ENCODE data around the gene BSDC1. TPM values are rescaled to one million over a fixed set of nuclear protein-coding genes. Genes with fewer than 3 reads are reported as not detected.

Gene BSDC1
- total and polyA plus RNA-seq, 10 of the 15 experiments (the other 5 are each of a cell fraction or from before 2014, with no cell fraction given), result 3.0 to 39.7 (median 22.8) TPM

DNA sequence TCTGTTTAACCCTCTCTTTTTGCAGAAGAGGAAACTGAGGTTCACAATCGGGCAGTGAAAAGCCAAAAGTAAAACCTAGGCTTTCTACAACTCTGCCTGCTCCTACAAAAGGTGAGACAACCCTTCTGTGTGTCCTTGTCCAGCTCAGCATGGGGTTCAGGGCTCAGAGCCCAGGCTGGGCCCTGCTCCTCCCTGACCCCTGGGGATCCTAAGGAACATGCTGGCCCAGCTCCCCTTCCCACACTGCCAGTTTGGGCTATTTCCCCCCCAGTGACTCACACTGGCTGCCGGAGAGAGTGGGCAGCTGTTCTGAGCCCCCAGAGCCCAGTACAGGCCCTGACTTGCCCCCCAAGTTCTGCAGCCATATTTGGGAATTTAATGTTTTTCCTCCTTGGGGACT, 40.8 kb downstream of the BSDC1 start:
- intact Hi-C loops (cut with micrococcal nuclease; ENCODE audit: unreplicated experiment) (no loop called here), in situ Hi-C loops (cut with MboI) (no loop called here)
- no peaks in the 10 kb centered on the region; the same call in 1 of the 2 replicates for H3K79me2 ChIP-seq (ENCODE audit: control insufficient read depth, insufficient read depth, low read length)
- no peak for ATAC-seq
- H3K27ac ChIP-seq (ENCODE audit: control insufficient read depth, insufficient read depth), result no peak overlapping the region
- H3K9ac ChIP-seq (ENCODE audit: control insufficient read depth, insufficient read depth, low read length), result no peak overlapping the region
- no TSS peak for BruUV-seq (replicated peaks)
- H3K4me3 ChIP-seq, result no peak overlapping the region
- SMC1A ChIA-PET (ENCODE audit: uncharacterized antibody, unreplicated experiment), result interaction anchor here (0.6 to 3.6 kb wide), 3 partner anchors 17 to 20 kb away, joined by 3 to 16 read pairs (median 3); partner anchors contain the start of gene MARCKSL1
- WGBS (ENCODE audit: insufficient coverage, insufficient replicate concordance, low lambda C conversion rate, missing lambda C conversion rate), result 65% methylated on average over 2 of the region's 2 CpGs
- H3K27me3 ChIP-seq (replicated peaks in 1 of 2; ENCODE audit: control insufficient read depth in 2 of 2, insufficient read depth in 2 of 2, low read length in 1 of 2), result no peaks in the 10 kb centered on the region
- H3K36me3 ChIP-seq (ENCODE audit: control insufficient read depth in 2 of 2, insufficient read depth in 2 of 2, low read length in 1 of 2), result no peaks in the 10 kb centered on the region
- RAD21 ChIA-PET (ENCODE audit: unreplicated experiment), result interaction anchor here (0.7 to 1.6 kb wide), 2 partner anchors 12 to 40 kb away, joined by 3 read pairs; partner anchors contain the start of gene BSDC1
- no peaks in the 10 kb centered on the region for H4K20me1 ChIP-seq (ENCODE audit: control insufficient read depth, insufficient read depth)
- H2AFZ ChIP-seq (ENCODE audit: control insufficient read depth, low read depth, low read length), result no peak overlapping the region
- FAIRE-seq, result no peak
- CTCF ChIA-PET, result interaction anchor here (1.2 to 3.0 kb wide), 5 partner anchors 12 to 133 kb away, joined by 3 to 8 read pairs (median 7); partner anchors contain the start of gene BSDC1
- POLR2A ChIA-PET, result interaction anchor here (1.1 to 5.1 kb wide), 2 partner anchors 16 to 33 kb away, joined by 3 to 46 read pairs; partner anchors contain the start of gene MARCKSL1
- H3K4me2 ChIP-seq (ENCODE audit: control insufficient read depth, insufficient read depth), result no peak overlapping the region
- peaks cover 14% of the 10 kb centered on the region for H3K4me1 ChIP-seq (ENCODE audit: control insufficient read depth, insufficient read depth, low read length)
- no peaks in the 10 kb centered on the region for H3K9me3 ChIP-seq (replicated peaks; ENCODE audit: control insufficient read depth, insufficient read depth, low read length)
- DNase-seq (ENCODE audit: low read depth, low spot score), result no peak
- TF ChIP-seq, protein P1, sequence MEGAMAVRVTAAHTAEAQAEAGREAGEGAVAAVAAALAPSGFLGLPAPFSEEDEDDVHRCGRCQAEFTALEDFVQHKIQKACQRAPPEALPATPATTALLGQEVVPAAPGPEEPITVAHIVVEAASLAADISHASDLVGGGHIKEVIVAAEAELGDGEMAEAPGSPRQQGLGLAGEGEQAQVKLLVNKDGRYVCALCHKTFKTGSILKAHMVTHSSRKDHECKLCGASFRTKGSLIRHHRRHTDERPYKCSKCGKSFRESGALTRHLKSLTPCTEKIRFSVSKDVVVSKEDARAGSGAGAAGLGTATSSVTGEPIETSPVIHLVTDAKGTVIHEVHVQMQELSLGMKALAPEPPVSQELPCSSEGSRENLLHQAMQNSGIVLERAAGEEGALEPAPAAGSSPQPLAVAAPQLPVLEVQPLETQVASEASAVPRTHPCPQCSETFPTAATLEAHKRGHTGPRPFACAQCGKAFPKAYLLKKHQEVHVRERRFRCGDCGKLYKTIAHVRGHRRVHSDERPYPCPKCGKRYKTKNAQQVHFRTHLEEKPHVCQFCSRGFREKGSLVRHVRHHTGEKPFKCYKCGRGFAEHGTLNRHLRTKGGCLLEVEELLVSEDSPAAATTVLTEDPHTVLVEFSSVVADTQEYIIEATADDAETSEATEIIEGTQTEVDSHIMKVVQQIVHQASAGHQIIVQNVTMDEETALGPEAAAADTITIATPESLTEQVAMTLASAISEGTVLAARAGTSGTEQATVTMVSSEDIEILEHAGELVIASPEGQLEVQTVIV (IDR thresholded peaks at IDR 0.05; ENCODE audit: borderline replicate concordance, partially characterized antibody), result no peak
- no peak for TF ChIP-seq CHD1 (IDR thresholded peaks at IDR 0.05; ENCODE audit: low read depth, low read length)
- TF ChIP-seq HCFC1 (IDR thresholded peaks at IDR 0.05; ENCODE audit: low read length), result no peak
- no peak for TF ChIP-seq POLR2AphosphoS2 (IDR thresholded peaks at IDR 0.05; ENCODE audit: low read depth, low read length)
- TF ChIP-seq FOS (IDR thresholded peaks at IDR 0.05; ENCODE audit: borderline replicate concordance, extremely low read depth, insufficient read length), result no peak
- TF ChIP-seq, protein P2, sequence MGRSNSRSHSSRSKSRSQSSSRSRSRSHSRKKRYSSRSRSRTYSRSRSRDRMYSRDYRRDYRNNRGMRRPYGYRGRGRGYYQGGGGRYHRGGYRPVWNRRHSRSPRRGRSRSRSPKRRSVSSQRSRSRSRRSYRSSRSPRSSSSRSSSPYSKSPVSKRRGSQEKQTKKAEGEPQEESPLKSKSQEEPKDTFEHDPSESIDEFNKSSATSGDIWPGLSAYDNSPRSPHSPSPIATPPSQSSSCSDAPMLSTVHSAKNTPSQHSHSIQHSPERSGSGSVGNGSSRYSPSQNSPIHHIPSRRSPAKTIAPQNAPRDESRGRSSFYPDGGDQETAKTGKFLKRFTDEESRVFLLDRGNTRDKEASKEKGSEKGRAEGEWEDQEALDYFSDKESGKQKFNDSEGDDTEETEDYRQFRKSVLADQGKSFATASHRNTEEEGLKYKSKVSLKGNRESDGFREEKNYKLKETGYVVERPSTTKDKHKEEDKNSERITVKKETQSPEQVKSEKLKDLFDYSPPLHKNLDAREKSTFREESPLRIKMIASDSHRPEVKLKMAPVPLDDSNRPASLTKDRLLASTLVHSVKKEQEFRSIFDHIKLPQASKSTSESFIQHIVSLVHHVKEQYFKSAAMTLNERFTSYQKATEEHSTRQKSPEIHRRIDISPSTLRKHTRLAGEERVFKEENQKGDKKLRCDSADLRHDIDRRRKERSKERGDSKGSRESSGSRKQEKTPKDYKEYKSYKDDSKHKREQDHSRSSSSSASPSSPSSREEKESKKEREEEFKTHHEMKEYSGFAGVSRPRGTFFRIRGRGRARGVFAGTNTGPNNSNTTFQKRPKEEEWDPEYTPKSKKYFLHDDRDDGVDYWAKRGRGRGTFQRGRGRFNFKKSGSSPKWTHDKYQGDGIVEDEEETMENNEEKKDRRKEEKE (IDR thresholded peaks at IDR 0.05), result no peak
- no peak for TF ChIP-seq TBL1XR1 (IDR thresholded peaks at IDR 0.05; ENCODE audit: low read depth, low read length)
- TF ChIP-seq ZNF217 (IDR thresholded peaks at IDR 0.05), result no peak
- TF ChIP-seq BHLHE40 (IDR thresholded peaks at IDR 0.05; ENCODE audit: borderline replicate concordance in 1 of 2, low read depth in 2 of 2, low read length in 1 of 2), result no peak
- no peak for TF ChIP-seq SMAD1 (IDR thresholded peaks at IDR 0.05; ENCODE audit: low read depth, partially characterized antibody)
- TF ChIP-seq CBX3 (IDR thresholded peaks at IDR 0.05; ENCODE audit: borderline replicate concordance, low read depth), result no peak
- no peak for TF ChIP-seq RBBP5 (conservative IDR thresholded peaks at IDR 0.05)
- no peak for TF ChIP-seq TCF3 (IDR thresholded peaks at IDR 0.05; ENCODE audit: borderline replicate concordance, insufficient read depth, low read depth, low read length)
- TF ChIP-seq ASH2L (IDR thresholded peaks at IDR 0.05; ENCODE audit: borderline replicate concordance, low read depth), result no peak
- TF ChIP-seq, protein P3, sequence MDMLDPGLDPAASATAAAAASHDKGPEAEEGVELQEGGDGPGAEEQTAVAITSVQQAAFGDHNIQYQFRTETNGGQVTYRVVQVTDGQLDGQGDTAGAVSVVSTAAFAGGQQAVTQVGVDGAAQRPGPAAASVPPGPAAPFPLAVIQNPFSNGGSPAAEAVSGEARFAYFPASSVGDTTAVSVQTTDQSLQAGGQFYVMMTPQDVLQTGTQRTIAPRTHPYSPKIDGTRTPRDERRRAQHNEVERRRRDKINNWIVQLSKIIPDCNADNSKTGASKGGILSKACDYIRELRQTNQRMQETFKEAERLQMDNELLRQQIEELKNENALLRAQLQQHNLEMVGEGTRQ (IDR thresholded peaks at IDR 0.05; ENCODE audit: borderline replicate concordance, low read depth, low read length), result no peak
- no peak for TF ChIP-seq IRF4 (IDR thresholded peaks at IDR 0.05; ENCODE audit: low read depth, low read length)
- TF ChIP-seq, protein P4, sequence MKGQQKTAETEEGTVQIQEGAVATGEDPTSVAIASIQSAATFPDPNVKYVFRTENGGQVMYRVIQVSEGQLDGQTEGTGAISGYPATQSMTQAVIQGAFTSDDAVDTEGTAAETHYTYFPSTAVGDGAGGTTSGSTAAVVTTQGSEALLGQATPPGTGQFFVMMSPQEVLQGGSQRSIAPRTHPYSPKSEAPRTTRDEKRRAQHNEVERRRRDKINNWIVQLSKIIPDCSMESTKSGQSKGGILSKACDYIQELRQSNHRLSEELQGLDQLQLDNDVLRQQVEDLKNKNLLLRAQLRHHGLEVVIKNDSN (IDR thresholded peaks at IDR 0.05; ENCODE audit: borderline replicate concordance, extremely low read length, insufficient read depth, low read depth, low read length), result no peak

Measured in GM12878 (cell line).